Fibroblast of pulmonary artery (primary cell): Measurements from ENCODE around the gene ACOX1.

Experiments
- DNase-seq: peaks from one replicate; pipeline ENCODE4 v3.0.0-alpha.2; 2010; ENCODE audit warnings: low read depth
- H3K4me3 ChIP-seq: replicated peaks from 2 replicates; pipeline ENCODE4 v1.5.1; 2011; ENCODE audit warnings: low read depth, mild to moderate bottlenecking, control low read depth, low read length, moderate library complexity
- TF ChIP-seq, protein P1 (sequence below): IDR thresholded peaks from 2 replicates; pipeline ENCODE4 v1.5.1; 2011; ENCODE audit warnings: mild to moderate bottlenecking, control low read depth, low read length, inconsistent platforms; ENCODE audit errors: missing control alignments

ACOX1 gene

DNA sequence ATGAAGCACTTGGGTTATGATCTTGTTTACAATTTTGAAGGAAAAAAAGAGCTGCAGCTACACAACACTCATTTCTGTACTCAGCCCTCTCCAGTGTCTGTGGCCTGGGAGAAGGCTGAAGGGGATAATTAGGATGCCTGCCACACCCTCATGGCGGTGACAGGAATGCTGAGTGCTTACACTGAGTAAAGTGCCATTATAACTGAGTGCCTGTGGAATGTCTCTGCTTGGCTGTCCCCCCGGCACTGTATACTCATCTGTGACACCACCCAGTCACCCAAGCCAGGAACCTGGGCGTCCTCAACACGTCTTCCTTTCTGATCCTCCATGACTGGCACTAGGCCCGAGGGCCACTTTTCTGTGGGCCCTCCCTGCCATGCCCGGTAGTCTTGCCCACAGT, 70.8 kb downstream of the ACOX1 start:
- TF ChIP-seq, protein P1, sequence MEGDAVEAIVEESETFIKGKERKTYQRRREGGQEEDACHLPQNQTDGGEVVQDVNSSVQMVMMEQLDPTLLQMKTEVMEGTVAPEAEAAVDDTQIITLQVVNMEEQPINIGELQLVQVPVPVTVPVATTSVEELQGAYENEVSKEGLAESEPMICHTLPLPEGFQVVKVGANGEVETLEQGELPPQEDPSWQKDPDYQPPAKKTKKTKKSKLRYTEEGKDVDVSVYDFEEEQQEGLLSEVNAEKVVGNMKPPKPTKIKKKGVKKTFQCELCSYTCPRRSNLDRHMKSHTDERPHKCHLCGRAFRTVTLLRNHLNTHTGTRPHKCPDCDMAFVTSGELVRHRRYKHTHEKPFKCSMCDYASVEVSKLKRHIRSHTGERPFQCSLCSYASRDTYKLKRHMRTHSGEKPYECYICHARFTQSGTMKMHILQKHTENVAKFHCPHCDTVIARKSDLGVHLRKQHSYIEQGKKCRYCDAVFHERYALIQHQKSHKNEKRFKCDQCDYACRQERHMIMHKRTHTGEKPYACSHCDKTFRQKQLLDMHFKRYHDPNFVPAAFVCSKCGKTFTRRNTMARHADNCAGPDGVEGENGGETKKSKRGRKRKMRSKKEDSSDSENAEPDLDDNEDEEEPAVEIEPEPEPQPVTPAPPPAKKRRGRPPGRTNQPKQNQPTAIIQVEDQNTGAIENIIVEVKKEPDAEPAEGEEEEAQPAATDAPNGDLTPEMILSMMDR, result no peak
- no peak for DNase-seq
- no peak overlapping the region for H3K4me3 ChIP-seq

DNA sequence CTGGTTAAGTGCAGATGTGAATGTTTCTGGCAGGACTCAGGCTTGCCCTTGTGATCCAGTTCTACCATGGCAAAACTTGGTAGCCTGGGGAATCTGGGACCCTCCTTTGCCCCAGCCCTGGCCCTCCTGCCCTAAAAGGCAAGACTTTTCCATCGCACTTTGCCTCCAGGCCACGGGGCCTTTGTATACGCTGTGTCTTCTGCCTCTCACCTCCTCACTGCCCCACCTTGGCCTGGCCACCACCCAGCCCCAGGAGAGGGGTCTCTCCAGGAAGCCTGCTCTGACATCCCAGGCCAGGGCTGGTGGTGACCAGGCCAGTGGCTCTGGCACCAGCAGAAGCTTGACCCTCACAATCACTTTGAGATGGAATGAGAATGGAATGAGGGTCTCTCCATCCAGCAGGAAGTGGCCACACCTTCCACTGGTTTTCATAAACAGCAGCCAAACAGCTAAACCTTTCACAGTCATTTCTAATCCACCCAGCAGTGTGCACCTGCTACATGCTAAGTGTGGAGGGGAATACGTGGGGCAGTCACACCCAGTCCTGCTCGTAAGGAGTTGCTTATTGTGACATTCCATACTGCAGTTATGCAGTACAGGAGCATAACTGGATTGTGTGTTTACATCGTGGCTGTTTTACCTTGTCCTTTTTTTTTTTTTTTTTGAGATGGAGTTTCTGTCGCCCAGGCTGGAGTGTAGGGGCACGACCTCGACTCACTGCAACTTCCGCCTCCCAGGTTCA, 72.7 kb downstream of the ACOX1 start:
- H3K4me3 ChIP-seq, result no peak overlapping the region
- no peak for DNase-seq
- TF ChIP-seq, protein P1, result no peak

DNA sequence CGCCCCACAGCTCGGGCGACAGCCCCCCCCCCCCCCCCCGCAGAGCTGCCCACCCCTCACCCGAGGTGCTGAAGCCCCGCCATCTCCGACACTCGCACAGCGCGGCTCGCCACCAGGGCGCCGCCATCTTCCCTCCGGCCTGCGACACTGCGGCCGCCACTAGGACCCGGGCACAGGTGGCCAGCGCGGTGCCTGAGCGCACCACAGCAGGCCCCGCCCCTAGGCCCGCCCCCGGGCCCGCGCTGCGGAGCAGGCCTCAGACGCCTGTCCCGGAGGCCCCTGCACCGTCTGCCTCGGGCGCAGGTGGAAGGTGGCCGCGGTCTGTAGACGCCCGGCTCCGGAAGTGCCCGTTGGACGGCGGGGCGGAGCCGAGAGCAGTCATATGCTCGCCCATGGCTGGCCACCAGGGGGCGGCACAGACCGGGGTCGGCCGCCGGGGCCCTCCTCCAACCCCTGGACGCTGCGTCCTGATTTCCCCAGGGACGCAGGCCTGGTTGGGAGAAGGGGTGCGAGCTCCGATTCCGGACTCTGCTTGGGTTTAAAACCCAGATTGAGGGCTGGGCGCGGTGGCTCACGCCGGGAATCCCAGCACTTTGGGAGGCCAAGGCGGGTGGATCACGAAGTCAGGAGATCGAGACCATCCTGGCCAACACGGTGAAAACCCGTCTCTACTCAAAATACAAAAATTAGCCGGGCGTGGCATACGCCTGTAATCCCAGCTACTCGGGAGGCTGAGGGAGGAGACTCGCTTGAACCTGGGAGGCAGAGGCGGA, 74.0 kb downstream of the ACOX1 start, which contains the start of gene MRPL38:
Gene MRPL38, minus strand, starts transcription at position 136 of the 773 bp plus-strand sequence. Its CDS starts 9 bp downstream, at position 127.
- H3K4me3 ChIP-seq, result peak within 1 kb of the TSS; percentile 82
- TF ChIP-seq, protein P1, result peak; percentile 70
- peak; percentile 96 for DNase-seq

DNA sequence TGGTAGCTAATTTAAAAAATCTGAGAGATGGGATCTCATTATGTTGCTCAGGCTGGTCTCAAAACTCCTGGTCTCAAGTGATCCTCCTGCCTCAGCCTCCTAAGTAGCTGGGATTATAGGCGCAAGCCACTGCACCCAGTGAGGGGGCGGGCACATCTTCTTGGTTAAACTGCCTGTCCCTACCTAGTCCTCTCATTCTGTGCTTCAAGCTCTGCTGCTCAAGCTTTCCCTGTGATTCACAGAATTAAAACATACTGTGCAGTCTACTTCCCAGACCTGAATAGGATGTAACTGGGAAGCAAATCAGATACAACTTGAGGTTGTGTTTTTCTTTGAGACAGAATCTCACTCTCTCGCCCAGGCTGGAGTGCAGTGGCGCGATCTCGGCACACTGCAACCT, 76.6 kb downstream of the ACOX1 start:
- H3K4me3 ChIP-seq, result no peak overlapping the region
- TF ChIP-seq, protein P1, result no peak
- DNase-seq, result no peak

DNA sequence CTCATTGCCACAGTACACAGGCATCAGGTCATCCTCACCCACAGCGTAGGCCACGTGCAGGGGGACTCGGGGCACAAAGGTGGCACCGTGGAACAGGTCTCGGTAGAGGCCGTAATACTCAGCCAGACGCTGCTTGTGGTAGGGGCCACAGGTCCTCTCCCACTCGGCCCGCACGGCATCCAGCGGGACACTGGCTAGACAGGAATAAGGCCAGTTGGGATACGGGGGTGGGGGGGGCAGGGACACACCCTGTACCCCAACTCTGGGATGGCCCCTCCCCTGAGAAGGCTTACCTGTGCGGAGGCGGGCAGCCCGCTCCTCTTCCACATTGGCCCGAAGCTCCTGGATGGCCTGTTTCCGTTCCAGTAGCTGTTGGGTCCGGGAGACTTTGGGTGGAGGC, 77.2 kb downstream of the ACOX1 start:
- no peak for DNase-seq
- H3K4me3 ChIP-seq, result no peak overlapping the region
- TF ChIP-seq, protein P1, result no peak

DNA sequence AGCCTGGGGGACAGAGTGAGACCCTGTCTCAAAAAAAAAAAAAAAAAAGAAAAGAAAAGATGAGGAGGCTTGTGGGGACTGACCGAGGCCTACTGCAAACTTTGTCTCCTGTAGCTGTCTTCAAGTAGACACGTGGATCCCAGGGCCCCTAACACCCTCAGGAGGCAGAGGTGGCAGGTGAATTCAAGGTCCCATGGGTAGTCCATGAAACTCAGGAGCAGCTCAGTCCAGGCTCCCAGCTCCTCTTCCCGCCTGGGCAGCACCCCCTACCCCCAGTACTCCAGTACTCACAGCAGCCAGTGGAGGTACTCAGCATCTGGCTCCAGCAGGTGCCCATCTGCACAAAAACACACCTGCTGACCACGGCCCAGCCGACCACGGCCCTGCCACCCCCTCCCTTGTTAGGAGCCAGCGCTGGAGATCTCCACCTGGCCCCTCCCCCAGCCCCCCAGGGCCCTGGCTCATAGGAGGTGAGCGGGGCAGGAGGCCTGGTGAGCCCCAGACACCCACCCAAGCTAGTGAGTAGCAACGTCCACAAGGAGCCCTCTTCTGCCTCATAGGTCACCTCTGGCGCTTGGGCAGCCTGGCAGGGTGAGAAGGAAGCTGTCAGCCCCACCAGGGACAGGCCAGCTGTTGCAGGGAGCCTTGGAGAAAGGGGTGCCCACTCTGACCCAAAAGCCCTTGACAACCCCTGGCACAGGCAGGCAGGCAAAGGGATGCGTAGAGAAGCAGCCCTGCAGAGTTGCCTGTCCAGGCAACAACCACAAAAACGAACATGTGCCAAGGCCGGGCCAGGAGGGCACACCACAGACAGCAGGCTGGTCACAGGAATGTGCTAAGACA, 78.1 kb downstream of the ACOX1 start:
- H3K4me3 ChIP-seq, result no peak overlapping the region
- TF ChIP-seq, protein P1, result no peak
- no peak for DNase-seq
